GM10266 (cell line): Measurements from ENCODE around the gene ALLC.
"Not testable (repeated sequence)": the region's sequence is repeated elsewhere in the genome, so short reads cannot be mapped to it uniquely, and the experiment has no call there.

Experiments used
- DNase-seq: peaks from one replicate; pipeline ENCODE4 v3.0.0; 2012; ENCODE audit errors: extremely low spot score
- TF ChIP-seq, protein P1 (sequence below): IDR thresholded peaks from 2 replicates; pipeline ENCODE4 v1.5.1; 2012; ENCODE audit warnings: mild to moderate bottlenecking, low read depth; ENCODE audit not compliant: control insufficient read depth, insufficient read depth; ENCODE audit errors: missing control alignments

ALLC gene

DNA sequence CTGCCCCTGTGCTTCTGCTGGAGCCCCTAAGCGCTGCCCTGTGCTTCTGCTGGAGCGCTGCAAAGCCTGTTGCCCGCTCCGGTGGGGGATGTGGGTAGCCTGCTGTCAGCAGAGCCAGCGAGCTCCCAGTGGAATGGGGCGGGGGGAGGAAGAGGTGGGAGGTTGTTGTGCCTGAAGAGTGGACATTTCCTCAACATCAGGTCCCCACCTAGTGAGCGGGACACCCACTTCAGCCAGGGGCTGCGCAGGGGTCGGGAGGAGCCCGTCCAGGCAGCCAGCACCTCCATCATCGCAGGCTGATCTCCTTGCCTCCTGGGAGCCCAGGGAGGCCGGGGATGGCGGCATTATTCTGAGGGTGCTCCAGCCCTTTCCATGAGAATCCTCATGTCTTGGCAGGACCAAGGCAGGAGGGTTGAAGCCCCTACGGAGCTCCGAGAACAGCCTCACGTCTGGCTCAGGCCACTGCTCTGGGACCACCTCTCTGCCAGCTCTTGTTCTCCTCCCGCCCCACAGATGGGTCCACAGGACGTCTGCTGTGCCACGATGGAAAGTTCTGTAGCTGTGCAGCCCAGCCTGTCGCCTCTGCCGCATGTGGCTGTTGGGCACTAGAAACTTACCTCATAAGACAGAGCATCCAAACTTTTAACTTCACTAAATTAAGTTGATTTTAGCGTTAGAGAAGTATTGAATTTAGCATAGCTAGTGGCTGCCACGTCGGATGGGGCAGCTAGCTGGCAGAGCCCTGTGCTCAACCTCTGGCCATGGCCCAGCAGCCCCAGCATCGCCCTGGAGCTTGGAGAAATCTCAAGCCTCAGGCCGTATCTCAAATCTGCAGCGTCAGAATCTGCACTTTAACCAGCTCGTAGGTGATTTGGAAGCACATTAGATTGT lies 1.9 kb upstream of the ALLC start:
- TF ChIP-seq, protein P1, sequence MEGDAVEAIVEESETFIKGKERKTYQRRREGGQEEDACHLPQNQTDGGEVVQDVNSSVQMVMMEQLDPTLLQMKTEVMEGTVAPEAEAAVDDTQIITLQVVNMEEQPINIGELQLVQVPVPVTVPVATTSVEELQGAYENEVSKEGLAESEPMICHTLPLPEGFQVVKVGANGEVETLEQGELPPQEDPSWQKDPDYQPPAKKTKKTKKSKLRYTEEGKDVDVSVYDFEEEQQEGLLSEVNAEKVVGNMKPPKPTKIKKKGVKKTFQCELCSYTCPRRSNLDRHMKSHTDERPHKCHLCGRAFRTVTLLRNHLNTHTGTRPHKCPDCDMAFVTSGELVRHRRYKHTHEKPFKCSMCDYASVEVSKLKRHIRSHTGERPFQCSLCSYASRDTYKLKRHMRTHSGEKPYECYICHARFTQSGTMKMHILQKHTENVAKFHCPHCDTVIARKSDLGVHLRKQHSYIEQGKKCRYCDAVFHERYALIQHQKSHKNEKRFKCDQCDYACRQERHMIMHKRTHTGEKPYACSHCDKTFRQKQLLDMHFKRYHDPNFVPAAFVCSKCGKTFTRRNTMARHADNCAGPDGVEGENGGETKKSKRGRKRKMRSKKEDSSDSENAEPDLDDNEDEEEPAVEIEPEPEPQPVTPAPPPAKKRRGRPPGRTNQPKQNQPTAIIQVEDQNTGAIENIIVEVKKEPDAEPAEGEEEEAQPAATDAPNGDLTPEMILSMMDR = no peak
- no peak for DNase-seq

DNA sequence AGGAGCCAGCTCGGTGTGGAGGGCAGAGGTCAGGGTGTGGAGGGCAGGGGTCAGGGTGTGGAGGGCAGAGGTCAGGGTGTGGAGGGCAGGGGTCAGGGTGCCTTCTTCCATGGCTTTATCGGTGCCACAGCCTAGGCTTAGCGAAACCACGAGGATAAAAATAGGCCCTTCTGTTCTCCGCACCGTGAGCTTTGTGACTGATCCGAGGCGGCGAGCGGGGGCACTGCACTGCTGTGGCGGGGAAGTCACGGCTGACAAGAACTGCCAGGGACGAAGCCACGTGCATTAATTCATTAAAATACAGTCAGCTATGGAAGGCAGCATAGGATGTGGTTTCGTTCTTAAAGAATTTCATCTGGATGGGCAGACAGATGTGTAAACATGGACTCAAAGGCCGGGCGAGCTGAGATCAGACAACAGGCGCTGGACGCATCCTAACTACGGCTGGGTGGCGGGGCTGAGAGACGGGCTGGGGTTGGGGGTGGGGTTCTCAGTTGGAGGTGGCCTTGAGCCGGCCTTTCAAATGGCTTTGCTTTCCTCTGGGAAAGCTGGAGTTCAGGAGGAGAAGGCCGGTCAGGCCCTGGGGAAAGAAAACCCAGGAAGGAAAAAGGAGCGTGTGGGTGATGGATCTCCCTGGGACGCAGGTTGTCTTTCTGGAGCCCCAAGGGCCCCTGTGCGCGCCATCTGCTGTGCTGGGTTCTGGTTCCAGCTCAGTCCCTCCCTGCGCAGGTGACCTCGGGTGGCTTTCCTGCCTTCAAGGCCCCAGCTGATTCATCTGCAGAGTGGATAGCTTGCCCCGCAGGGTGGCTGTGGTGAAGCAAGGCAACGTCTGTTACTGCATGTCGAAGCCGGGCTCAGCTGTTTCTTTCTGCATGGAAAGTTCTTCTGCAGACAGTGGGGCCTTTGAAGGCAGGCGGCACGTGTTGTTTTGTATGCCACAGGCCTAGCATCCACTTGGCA lies 958 bp upstream of the ALLC start:
- DNase-seq = no peak
- TF ChIP-seq, protein P1 = peak; percentile 30

DNA sequence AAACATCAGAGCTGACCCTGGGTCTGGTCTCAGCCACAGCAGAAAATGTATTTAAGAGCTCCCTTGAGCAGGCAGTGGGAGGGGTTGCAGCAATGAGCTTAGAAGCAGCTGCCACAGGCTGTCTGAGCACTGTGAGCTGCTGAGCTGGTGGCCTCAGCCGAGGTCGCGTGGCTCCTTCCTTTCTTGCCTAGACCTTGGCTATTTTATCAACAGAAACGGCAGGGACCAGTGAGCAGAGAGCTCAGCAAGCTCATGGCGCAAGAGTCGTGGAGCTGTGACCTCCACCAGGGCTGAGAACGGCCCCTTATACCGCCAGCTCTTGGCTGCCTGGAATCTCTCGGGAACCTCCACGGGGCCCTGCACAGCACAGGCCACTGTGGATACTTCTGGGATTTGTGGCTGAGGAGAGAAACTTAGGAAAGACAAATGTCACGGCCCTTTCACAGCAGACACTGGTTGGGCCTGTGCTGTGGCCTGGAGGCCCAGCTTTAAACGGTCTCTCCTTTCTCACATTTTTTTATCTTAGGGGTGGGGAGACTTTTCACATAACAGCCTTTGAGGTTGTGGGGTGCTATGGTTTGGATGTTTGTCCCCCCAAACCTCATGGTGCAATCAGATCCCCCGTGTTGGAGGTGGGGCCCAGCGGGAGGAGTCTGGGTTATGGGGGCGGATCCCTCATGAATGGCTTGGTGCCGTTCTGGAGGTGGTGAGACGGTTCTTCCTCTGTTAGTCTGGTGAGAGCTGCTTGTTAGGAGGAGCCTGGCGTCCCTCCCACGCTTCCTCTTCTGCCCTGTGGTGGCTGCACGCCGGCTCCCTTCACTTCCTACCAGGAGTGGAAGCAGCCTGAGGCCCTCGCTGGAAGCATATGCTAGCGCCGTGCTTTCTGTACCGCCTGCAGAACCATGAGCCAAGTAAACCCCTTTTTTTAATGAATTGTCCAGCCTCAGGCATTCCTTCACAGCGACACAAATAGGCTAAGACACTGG lies 1.7 kb downstream of the ALLC start:
- TF ChIP-seq, protein P1 = no peak
- DNase-seq = no peak

DNA sequence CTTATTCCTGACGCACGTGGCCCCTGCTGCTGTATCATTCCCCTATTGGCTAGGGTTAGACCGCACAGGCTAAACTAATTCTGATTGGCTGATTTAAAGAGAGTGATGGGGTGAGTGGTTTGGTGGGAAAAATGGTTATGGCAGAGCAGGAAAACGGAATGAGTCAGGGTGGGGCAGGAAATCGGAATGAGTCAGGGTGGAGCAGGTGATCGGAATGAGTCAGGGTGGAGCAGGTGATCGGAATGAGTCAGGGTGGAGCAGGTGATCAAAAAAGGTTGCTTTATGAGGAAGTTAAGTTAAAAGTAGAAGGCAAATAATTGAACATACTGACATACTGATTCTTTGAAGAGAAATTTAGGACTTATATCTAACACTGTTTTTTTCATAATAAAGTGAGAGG lies 2.6 kb downstream of the ALLC start:
- not testable (repeated sequence) for DNase-seq

DNA sequence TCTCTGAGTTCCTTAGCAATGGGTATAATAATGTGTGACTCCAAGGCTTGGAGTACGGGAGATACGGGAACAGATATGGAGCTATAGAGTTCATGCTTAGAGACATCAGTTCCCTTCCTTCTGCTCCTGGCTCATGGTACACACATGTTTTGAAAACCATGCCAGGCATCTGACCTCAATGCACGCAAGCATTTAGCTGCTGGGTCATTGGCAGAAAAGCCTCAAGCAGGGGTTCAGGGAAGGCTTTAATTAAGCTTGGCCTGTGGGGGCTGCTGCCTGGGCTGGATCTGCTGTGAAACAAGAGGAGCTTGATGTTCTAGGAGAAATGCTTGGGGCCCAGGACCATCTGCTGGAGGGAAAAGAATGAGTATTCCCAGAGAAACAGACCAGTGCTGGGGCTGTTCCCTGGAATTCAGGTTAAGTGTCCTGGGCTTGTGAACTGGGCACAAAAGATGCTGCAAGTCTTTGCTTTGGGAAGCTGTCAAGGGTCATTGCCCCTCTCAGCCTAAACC lies 3.2 kb downstream of the ALLC start:
- no peak for DNase-seq
- TF ChIP-seq, protein P1 = no peak

DNA sequence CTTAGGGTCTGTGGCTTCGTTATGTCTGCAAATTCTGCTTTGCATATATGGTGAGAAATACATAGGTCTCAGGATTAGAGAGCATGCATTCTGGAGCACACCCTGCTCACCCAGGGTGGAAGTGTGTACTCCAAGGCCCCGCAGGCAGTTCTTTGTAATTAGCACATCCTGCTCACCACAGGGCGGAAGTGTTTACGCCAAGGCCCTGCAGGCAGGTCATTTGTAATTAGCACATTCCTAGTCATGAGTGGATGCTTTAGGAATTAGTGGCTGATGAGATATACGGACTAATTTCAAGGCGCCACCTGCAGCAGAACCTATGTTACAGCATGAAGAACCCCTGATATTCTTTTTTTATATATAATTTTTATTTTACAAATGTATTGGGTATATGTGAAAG lies 4.2 kb downstream of the ALLC start:
- no peak for DNase-seq
- TF ChIP-seq, protein P1 = no peak

DNA sequence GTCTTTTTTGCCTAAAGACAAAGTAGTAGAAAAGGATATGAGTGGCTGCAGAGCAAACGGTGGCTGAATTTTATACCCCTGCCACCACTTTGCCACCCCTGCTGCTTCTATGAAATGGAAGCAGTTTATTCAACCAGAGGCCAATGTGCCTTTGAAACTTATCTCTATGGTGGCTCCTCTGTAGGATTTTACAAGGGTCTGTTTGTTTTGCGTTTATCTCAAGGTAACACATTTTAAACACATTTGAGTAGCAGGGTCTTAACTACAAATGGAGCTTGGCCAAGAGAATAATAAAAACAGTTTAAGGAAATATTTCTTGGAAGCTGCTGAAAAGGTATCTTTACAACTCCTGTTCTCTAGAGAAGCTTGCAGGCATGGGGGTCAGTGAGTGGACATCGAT lies 6.1 kb downstream of the ALLC start:
- TF ChIP-seq, protein P1 = no peak
- no peak for DNase-seq
